Endothelial cell (in vitro differentiated cells): ENCODE results near the gene GTSE1. TPM values are rescaled to one million over a fixed set of nuclear protein-coding genes. Genes with fewer than 3 reads are reported as not detected.
A peak's percentile ranks its signal among the peaks of the same experiment; 100 is the strongest.

Experiments
- DNase-seq: peaks from one replicate; pipeline ENCODE4 v3.0.0; 2021; ENCODE audit warnings: low spot score
- H3K27ac Mint-ChIP-seq: one replicate; pipeline ENCODE4 v1.8.0; 2021; ENCODE audit warnings: mixed read lengths, inconsistent platforms; ENCODE audit not compliant: unreplicated experiment
- H3K27me3 Mint-ChIP-seq: one replicate; pipeline ENCODE4 v1.8.0; 2021; ENCODE audit warnings: mild to moderate bottlenecking, moderate library complexity, mixed read lengths, inconsistent platforms; ENCODE audit not compliant: unreplicated experiment
- H3K36me3 Mint-ChIP-seq: one replicate; pipeline ENCODE4 v1.8.0; 2021; ENCODE audit warnings: mild to moderate bottlenecking, low read depth, mixed read lengths, inconsistent platforms; ENCODE audit not compliant: unreplicated experiment
- H3K4me1 Mint-ChIP-seq: one replicate; pipeline ENCODE4 v1.8.0; 2021; ENCODE audit warnings: mild to moderate bottlenecking, mixed read lengths, inconsistent platforms; ENCODE audit not compliant: unreplicated experiment
- H3K4me3 Mint-ChIP-seq: one replicate; pipeline ENCODE4 v1.8.0; 2021; ENCODE audit warnings: mild to moderate bottlenecking, mixed read lengths, inconsistent platforms; ENCODE audit not compliant: unreplicated experiment
- H3K9me3 Mint-ChIP-seq: one replicate; pipeline ENCODE4 v1.8.0; 2021; ENCODE audit warnings: mixed read lengths, inconsistent platforms; ENCODE audit not compliant: unreplicated experiment
- total RNA-seq: library from RNA; stranded (reverse); fragmentation: NEBNext Ultra II Directional; extraction: Animal tissue kit (Norgen Biotek cat#: 25700); gene quantifications from one replicate; pipeline ENCODE4 v1.2.1, GENCODE V29; 2021; ENCODE audit not compliant: unreplicated experiment
- TF ChIP-seq, protein P1 (sequence below): fragments of 200-600 bp; sonication (generic); IDR thresholded peaks from one replicate; pipeline ENCODE4 v1.5.0; 2021; ENCODE audit warnings: antibody characterized with exemption; ENCODE audit not compliant: unreplicated experiment

Gene GTSE1
- total RNA-seq, 1 donor from 2014 or later: 8.2 TPM

DNA sequence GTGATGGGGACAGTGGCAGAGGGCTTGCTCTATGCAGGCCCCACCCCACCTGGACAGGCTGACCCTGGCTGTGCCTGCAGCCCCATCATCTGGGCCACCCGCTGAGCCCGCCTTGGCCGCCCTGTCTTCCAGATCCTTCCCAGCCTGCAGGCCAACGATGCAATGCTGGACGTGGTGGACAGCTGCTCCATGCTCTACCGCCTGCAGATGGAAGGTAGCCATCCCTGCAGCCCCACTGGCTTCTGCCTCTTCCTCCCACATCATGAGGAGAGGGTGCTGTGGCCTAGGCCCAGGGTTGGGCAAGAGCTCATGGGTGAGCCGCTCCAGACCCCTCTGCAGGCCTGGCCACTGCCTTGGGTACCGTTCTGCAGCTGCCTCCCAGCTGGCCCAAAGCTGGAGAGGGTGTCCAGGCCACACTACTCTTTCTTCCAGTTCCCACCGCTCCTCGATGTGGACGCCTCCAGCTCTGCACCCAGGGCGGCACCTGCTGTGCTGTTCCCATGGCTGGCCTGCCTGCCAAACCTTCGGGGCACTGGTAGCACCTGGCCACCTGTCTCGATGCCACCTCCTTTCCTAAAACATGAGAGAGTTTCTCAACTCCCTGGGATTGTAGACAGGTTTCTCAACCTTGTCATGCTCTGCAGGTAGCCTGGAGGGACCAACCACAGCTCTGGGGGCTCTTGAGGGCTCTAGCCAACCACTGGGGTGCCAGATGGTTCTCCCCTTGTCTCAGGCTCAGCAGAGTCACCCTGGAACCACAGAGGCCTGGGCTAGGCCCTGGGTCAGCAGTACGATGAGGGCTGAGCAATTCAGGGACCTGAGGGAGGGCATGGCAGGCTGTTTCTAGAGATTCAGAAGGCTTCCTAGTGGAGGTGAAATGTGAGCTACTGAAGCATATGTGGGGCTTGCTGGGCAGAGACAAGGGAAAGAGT lies 9.5 kb upstream of the GTSE1 start:
- Mint-ChIP-seq H3K4me1 (peaks cover 9% of the 10 kb centered on the region), H3K36me3 (peaks cover 30% of the 10 kb centered on the region), H3K27me3 (peaks cover 10% of the 10 kb centered on the region), H3K27ac (peak overlapping the region; percentile 89), H3K9me3 (no peaks in the 10 kb centered on the region), H3K4me3 (peak overlapping the region; percentile 62)
- TF ChIP-seq, protein P1, sequence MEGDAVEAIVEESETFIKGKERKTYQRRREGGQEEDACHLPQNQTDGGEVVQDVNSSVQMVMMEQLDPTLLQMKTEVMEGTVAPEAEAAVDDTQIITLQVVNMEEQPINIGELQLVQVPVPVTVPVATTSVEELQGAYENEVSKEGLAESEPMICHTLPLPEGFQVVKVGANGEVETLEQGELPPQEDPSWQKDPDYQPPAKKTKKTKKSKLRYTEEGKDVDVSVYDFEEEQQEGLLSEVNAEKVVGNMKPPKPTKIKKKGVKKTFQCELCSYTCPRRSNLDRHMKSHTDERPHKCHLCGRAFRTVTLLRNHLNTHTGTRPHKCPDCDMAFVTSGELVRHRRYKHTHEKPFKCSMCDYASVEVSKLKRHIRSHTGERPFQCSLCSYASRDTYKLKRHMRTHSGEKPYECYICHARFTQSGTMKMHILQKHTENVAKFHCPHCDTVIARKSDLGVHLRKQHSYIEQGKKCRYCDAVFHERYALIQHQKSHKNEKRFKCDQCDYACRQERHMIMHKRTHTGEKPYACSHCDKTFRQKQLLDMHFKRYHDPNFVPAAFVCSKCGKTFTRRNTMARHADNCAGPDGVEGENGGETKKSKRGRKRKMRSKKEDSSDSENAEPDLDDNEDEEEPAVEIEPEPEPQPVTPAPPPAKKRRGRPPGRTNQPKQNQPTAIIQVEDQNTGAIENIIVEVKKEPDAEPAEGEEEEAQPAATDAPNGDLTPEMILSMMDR: no peak
- DNase-seq: no peak

DNA sequence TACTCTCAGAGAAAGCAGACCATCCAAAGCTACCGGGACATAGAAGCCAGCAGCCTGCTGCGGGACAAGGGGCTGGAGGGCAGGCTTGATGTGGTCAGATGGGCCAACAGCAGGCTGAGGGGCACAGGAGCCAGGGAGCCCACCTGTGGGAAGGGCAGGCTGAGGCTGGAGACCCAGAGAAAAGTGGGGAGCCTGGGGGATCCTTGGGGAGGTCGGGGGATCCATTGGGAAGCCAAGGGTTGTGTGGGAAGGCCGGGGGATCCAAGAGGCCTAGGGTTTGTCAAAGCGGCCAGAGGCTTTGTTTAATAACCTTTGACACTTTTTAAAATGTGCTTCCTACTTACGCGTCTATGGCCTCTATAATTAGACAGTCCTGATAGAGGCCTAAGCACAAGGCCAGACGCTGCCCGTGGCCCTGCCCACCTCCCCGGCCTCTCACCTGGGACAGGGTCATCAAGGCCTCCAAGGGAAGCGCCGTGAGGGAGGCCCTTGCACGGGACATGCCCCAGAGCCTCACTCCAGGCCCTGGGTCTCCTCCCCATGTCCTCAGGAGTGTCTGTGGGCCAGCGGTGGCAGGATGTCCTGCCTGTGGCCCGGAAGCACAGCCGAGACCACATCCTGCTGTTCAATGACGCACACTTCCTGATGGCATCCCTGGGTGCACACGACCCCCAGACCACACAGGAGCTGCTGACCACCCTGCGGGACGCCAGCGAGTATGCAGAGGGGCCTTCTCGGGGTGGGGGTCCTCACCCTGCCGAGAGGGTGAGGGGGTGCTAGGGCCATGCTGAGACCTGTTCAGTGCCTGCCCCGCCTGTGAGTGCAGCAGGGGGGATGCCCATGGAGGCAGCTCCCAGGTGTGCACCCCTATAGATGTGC lies 8.6 kb upstream of the GTSE1 start:
- peaks cover 34% of the 10 kb centered on the region for H3K36me3 Mint-ChIP-seq
- no peaks in the 10 kb centered on the region for H3K9me3 Mint-ChIP-seq
- peaks cover 9% of the 10 kb centered on the region for H3K4me1 Mint-ChIP-seq
- peak overlapping the region; percentile 62 for H3K4me3 Mint-ChIP-seq
- peak overlapping the region; percentile 89 for H3K27ac Mint-ChIP-seq
- peak; percentile 56 for DNase-seq
- H3K27me3 Mint-ChIP-seq: peaks cover 10% of the 10 kb centered on the region
- TF ChIP-seq, protein P1: no peak

DNA sequence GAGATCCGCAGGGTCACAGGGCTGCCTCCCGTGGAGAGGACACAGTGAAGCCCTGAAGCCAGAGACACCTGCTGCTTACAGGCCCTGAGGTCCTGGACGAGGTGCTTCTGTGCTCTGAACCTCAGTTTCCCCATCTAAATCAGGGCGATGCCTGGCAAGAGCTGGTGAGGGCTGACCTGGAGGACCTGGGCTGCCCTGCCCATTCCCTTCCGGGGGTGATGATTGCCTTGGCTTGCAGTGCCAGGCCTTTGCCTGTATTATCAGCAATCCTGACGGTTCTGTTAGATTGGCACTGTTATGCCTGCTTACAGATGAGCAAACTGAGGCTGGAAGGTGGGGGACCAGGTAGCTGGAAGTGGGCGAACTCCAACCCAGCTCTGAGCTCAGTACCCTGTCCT lies 7.8 kb upstream of the GTSE1 start:
- Mint-ChIP-seq H3K27ac (no peak overlapping the region), H3K9me3 (no peaks in the 10 kb centered on the region), H3K4me3 (no peak overlapping the region), H3K36me3 (peaks cover 37% of the 10 kb centered on the region), H3K27me3 (peaks cover 12% of the 10 kb centered on the region), H3K4me1 (peaks cover 9% of the 10 kb centered on the region)
- no peak for DNase-seq
- TF ChIP-seq, protein P1: no peak

DNA sequence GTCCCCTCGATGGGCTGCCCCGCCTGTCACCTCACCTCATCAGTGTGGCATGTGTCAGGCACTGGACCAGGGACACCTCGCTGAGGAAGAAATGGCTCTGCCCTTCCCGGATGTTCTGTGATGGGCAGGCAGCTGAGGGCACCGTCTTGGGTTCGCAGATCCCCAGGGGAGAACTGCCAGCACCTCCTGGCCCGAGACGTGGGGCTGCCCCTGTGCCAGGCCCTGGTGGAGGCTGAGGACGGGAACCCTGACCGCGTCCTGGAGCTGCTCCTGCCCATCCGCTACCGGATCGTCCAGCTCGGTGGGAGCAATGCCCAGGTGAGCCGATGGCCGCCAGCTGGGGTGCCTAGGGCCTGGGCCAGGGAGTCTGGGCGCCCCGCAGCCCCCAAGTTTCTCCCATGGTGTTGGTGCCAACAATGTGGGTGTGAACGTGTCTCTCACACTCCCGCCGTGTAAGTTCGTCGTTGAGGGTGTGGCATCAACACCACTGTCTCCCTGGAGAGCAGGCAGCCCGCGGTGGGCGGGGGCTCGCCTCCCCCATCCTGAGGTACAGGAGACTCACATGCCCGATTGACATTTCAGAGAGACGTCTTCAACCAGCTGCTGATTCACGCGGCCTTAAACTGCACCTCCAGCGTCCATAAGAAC lies 7.3 kb upstream of the GTSE1 start:
- H3K9me3 Mint-ChIP-seq: no peaks in the 10 kb centered on the region
- peaks cover 9% of the 10 kb centered on the region for H3K4me1 Mint-ChIP-seq
- peaks cover 14% of the 10 kb centered on the region for H3K27me3 Mint-ChIP-seq
- peaks cover 32% of the 10 kb centered on the region for H3K36me3 Mint-ChIP-seq
- peak overlapping the region; percentile 37 for H3K4me3 Mint-ChIP-seq
- no peak overlapping the region for H3K27ac Mint-ChIP-seq
- TF ChIP-seq, protein P1: no peak
- DNase-seq: no peak
